ENCODE measurements around the gene EIF5A. TPM values are rescaled to one million over a fixed set of nuclear protein-coding genes. Genes with fewer than 3 reads are reported as not detected.
A peak's percentile ranks its signal among the peaks of the same experiment; 100 is the strongest.

The EIF5A gene
- total RNA-seq, 2 donors from 2014 or later: 118 to 130 TPM

GRCh38 chr17:7351665-7352502, 44.5 kb downstream of the EIF5A start, which contains the start of gene KCTD11:
KCTD11 (plus strand) TSS chr17:7352162.
- TF ChIP-seq CTCF (IDR thresholded peaks at IDR 0.05): peak; percentile 50
- Histone ChIP-seq H3K9me3 (no peaks in the 10 kb centered on the region), H3K4me1 (ENCODE audit: control insufficient read depth in 1 of 2, low read depth in 2 of 2) (peaks cover 21 to 44% of the 10 kb centered on the region in 2 donors), H3K27ac (peak within 1 kb of the TSS; percentile 100), H3K4me3 (peak within 1 kb of the TSS; percentile 96), H3K27me3 (replicated peaks; ENCODE audit: insufficient read depth) (no peaks in the 10 kb centered on the region), H3K36me3 (no peaks in the 10 kb centered on the region)
- DNase-seq (ENCODE audit: low spot score): peak; percentile 74
- ATAC-seq (ENCODE audit: insufficient number of reproducible peaks, low FRiP score, low read depth): peak; percentile 75

DNA sequence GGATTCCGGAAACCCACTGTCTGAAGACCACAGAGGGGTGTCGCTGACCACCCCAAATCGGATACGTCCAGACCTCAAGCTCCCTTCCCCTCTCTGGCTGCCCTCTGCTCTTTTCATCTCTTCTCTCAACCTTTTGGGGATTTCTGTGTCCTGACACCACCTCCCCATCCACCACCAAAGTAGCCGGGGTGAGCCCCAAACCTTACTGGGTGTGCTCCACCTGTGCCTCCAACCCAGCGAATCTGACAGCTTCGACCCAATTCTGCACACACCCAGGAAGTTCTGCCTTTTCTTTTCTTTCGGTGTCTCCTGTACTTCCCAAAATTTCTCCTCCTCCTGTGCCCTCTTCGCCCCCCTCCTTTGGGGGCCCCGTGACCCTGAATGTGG, 45.1 kb downstream of the EIF5A start:
- Histone ChIP-seq H3K36me3 (no peaks in the 10 kb centered on the region), H3K4me3 (peak overlapping the region; percentile 96), H3K27me3 (replicated peaks; ENCODE audit: insufficient read depth) (no peaks in the 10 kb centered on the region), H3K27ac (peak overlapping the region; percentile 100), H3K4me1 (ENCODE audit: control insufficient read depth in 1 of 2, low read depth in 2 of 2) (peaks cover 21 to 44% of the 10 kb centered on the region in 2 donors), H3K9me3 (no peaks in the 10 kb centered on the region)
- no peak for TF ChIP-seq CTCF (IDR thresholded peaks at IDR 0.05)
- DNase-seq (ENCODE audit: low spot score) (no peak), ATAC-seq (ENCODE audit: insufficient number of reproducible peaks, low FRiP score, low read depth) (no peak)

DNA sequence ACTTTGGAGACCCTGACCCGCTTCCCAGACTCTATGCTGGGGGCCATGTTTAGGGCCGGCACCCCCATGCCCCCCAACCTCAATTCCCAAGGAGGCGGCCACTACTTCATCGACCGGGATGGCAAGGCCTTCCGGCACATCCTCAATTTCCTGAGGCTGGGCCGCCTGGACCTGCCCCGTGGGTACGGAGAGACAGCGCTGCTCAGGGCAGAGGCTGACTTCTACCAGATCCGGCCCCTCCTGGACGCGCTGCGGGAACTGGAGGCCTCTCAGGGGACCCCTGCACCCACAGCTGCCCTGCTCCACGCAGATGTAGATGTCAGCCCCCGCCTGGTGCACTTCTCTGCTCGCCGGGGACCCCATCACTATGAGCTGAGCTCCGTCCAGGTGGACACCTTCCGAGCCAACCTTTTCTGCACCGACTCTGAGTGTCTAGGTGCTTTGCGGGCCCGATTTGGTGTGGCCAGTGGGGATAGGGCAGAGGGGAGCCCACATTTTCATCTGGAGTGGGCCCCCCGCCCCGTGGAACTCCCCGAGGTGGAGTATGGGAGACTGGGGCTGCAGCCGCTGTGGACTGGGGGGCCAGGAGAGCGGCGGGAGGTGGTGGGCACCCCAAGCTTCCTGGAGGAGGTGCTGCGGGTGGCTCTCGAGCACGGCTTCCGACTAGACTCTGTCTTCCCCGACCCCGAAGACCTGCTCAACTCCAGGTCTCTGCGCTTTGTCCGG, 45.6 kb downstream of the EIF5A start:
- Histone ChIP-seq H3K36me3 (no peaks in the 10 kb centered on the region), H3K9me3 (no peaks in the 10 kb centered on the region), H3K27ac (peak overlapping the region; percentile 100), H3K4me1 (ENCODE audit: control insufficient read depth in 1 of 2, low read depth in 2 of 2) (peaks cover 21 to 44% of the 10 kb centered on the region in 2 donors), H3K27me3 (replicated peaks; ENCODE audit: insufficient read depth) (no peaks in the 10 kb centered on the region), H3K4me3 (peak overlapping the region; percentile 96)
- ATAC-seq (ENCODE audit: insufficient number of reproducible peaks, low FRiP score, low read depth) (no peak), DNase-seq (ENCODE audit: low spot score) (no peak)
- no peak for TF ChIP-seq CTCF (IDR thresholded peaks at IDR 0.05)

GRCh38 chr17:7354262-7354843, 46.9 kb downstream of the EIF5A start:
- H3K9me3 ChIP-seq: no peaks in the 10 kb centered on the region
- no peak overlapping the region for H3K4me3 ChIP-seq
- H3K27me3 ChIP-seq (replicated peaks; ENCODE audit: insufficient read depth): no peaks in the 10 kb centered on the region
- DNase-seq (ENCODE audit: low spot score): no peak
- H3K36me3 ChIP-seq: no peaks in the 10 kb centered on the region
- H3K27ac ChIP-seq: no peak overlapping the region
- no peak for TF ChIP-seq CTCF (IDR thresholded peaks at IDR 0.05)
- no peak for ATAC-seq (ENCODE audit: insufficient number of reproducible peaks, low FRiP score, low read depth)
- peaks cover 21 to 36% of the 10 kb centered on the region in 2 donors for H3K4me1 ChIP-seq (ENCODE audit: control insufficient read depth in 1 of 2, low read depth in 2 of 2)

DNA sequence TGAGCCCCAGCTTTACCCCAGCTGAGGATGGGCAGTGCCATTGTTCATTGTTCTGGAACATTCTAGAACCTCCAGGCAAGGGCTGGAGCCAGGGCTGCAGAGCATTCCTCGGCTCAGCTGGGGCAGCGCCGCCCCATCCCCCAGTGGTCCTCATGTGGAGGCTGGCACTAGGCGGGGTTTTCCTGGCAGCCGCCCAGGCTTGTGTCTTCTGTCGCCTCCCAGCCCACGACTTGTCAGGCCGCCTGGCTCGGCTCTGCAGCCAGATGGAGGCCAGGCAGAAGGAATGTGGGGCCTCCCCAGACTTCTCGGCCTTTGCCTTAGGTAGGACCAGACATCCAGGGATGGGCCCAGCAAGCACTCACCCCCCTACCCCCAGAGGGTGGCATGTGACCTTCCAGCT, 47.6 kb downstream of the EIF5A start, which contains the start of gene TMEM95:
Gene TMEM95, plus strand, starts transcription at position 104 of the 400 bp plus-strand sequence. Its CDS starts 49 bp downstream, at position 153.
- TF ChIP-seq CTCF (IDR thresholded peaks at IDR 0.05): no peak
- no peaks in the 10 kb centered on the region for H3K9me3 ChIP-seq
- H3K4me1 ChIP-seq (ENCODE audit: control insufficient read depth in 1 of 2, low read depth in 2 of 2): peaks cover 16 to 29% of the 10 kb centered on the region in 2 donors
- no peak within 1 kb of the TSS for H3K27ac ChIP-seq
- H3K36me3 ChIP-seq: no peaks in the 10 kb centered on the region
- ATAC-seq (ENCODE audit: insufficient number of reproducible peaks, low FRiP score, low read depth): no peak
- H3K27me3 ChIP-seq (replicated peaks; ENCODE audit: insufficient read depth): no peaks in the 10 kb centered on the region
- DNase-seq (ENCODE audit: low spot score): no peak
- H3K4me3 ChIP-seq: peak within 1 kb of the TSS; percentile 16
